Measurements from ENCODE around the gene SHKBP1. TPM values are rescaled to one million over a fixed set of nuclear protein-coding genes. Genes with fewer than 3 reads are reported as not detected.

SHKBP1 gene
- total and polyA plus RNA-seq, 3 experiments from 2014 or later = 103 to 159 (median 104) TPM

DNA sequence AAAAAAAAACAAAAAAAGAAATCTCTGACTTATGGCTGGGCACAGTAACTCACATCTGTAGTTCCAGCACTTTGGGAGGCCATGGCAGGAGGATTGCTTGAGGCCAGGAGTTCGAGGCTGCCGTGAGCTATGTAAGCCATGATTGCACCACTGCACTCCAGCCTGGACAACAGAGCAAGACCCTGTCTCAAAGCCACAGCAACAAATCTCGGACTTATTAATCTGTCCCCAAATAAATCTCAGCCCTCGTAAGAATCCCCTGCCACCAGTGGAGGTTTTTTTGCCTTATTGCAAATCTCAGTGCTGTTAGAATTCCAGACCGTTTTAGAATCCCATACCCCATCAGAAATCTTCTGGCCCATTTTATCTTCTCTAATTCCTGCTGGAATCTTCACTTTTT, 4.9 kb downstream of the SHKBP1 start:
- Histone ChIP-seq H3K27ac (ENCODE audit: low read depth, low read length) (no peak overlapping the region), H3K36me3 (ENCODE audit: insufficient read depth, low read length) (peaks cover 26% of the 10 kb centered on the region), H3K27me3 (ENCODE audit: insufficient read depth, low read length, poor library complexity, severe bottlenecking) (no peaks in the 10 kb centered on the region), H3K4me1 (ENCODE audit: insufficient read depth, low read length) (peaks cover 16% of the 10 kb centered on the region), H3K4me3 (ENCODE audit: low read length) (no peak overlapping the region), H3K9me3 (ENCODE audit: low read length) (no peaks in the 10 kb centered on the region)
- Mint-ChIP-seq H3K4me3 (peak overlapping the region in 1 of 7 donors; percentile 51), H3K9me3 (no peaks in the 10 kb centered on the region), H3K4me1 (peaks cover 18 to 24% (median 24%) of the 10 kb centered on the region in 3 donors), H3K36me3 (peaks cover 3 to 77% (median 19%) of the 10 kb centered on the region in 3 donors), H3K27me3 (no peaks in the 10 kb centered on the region), H3K27ac (peak overlapping the region in 1 of 8 donors; percentile 47)
- ChIA-PET POLR2A (no interaction called here), CTCF (no interaction called here)
- DNase-seq = no peak

GRCh38 chr19:40582467-40582866, 5.8 kb downstream of the SHKBP1 start:
- peaks cover 13% of the 10 kb centered on the region for H3K4me1 ChIP-seq (ENCODE audit: insufficient read depth, low read length)
- ChIA-PET POLR2A (no interaction called here), CTCF (no interaction called here)
- no peak overlapping the region for H3K4me3 Mint-ChIP-seq
- DNase-seq = no peak
- H3K27ac ChIP-seq (ENCODE audit: low read depth, low read length) = no peak overlapping the region
- no peak overlapping the region for H3K4me3 ChIP-seq (ENCODE audit: low read length)
- no peaks in the 10 kb centered on the region for H3K27me3 Mint-ChIP-seq
- peak overlapping the region in 3 of 8 donors; percentile 66 to 90 (median 70) for H3K27ac Mint-ChIP-seq
- H3K36me3 ChIP-seq (ENCODE audit: insufficient read depth, low read length) = peaks cover 31% of the 10 kb centered on the region
- peaks cover 3 to 80% (median 21%) of the 10 kb centered on the region in 3 donors for H3K36me3 Mint-ChIP-seq
- H3K4me1 Mint-ChIP-seq = peaks cover 16 to 23% (median 17%) of the 10 kb centered on the region in 3 donors
- no peaks in the 10 kb centered on the region for H3K9me3 Mint-ChIP-seq
- no peaks in the 10 kb centered on the region for H3K9me3 ChIP-seq (ENCODE audit: low read length)
- no peaks in the 10 kb centered on the region for H3K27me3 ChIP-seq (ENCODE audit: insufficient read depth, low read length, poor library complexity, severe bottlenecking)

DNA sequence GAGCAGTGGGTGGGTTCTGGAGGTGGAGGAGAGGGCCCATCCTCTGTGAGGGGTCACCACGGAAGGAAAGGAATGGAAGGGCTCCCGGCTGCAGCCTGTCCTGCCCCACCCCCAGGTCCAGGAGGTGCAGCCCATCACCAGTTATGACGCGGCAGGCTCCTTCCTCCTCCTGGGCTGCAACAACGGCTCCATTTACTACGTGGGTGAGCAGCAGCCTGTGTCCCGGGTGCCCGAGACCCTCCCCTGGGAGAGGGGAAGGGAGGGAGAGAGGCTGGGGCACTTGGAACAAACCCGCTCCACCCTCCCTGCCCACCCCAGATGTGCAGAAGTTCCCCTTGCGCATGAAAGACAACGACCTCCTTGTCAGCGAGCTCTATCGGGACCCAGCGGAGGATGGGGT, 6.6 kb downstream of the SHKBP1 start:
- ChIA-PET POLR2A (no interaction called here), CTCF (no interaction called here)
- no peaks in the 10 kb centered on the region for H3K9me3 ChIP-seq (ENCODE audit: low read length)
- peaks cover 3 to 80% (median 21%) of the 10 kb centered on the region in 3 donors for H3K36me3 Mint-ChIP-seq
- no peak overlapping the region for H3K27ac Mint-ChIP-seq
- DNase-seq = no peak
- peaks cover 11 to 18% (median 13%) of the 10 kb centered on the region in 3 donors for H3K4me1 Mint-ChIP-seq
- no peaks in the 10 kb centered on the region for H3K27me3 ChIP-seq (ENCODE audit: insufficient read depth, low read length, poor library complexity, severe bottlenecking)
- no peaks in the 10 kb centered on the region for H3K27me3 Mint-ChIP-seq
- H3K36me3 ChIP-seq (ENCODE audit: insufficient read depth, low read length) = peaks cover 31% of the 10 kb centered on the region
- no peak overlapping the region for H3K4me3 Mint-ChIP-seq
- H3K4me1 ChIP-seq (ENCODE audit: insufficient read depth, low read length) = peaks cover 5% of the 10 kb centered on the region
- no peak overlapping the region for H3K4me3 ChIP-seq (ENCODE audit: low read length)
- no peak overlapping the region for H3K27ac ChIP-seq (ENCODE audit: low read depth, low read length)
- H3K9me3 Mint-ChIP-seq = no peaks in the 10 kb centered on the region

- H3K4me1 Mint-ChIP-seq = peaks cover 6 to 13% (median 8%) of the 10 kb centered on the region in 3 donors
- Histone ChIP-seq H3K36me3 (ENCODE audit: insufficient read depth, low read length) (peaks cover 31% of the 10 kb centered on the region), H3K27me3 (ENCODE audit: insufficient read depth, low read length, poor library complexity, severe bottlenecking) (no peaks in the 10 kb centered on the region), H3K9me3 (ENCODE audit: low read length) (no peaks in the 10 kb centered on the region), H3K4me1 (ENCODE audit: insufficient read depth, low read length) (no peaks in the 10 kb centered on the region), H3K4me3 (ENCODE audit: low read length) (no peak overlapping the region), H3K27ac (ENCODE audit: low read depth, low read length) (no peak overlapping the region)
- H3K4me3 Mint-ChIP-seq = peak overlapping the region in 1 of 7 donors; percentile 1
- H3K9me3 Mint-ChIP-seq = no peaks in the 10 kb centered on the region
- ChIA-PET CTCF (no interaction called here), POLR2A (no interaction called here)
- H3K36me3 Mint-ChIP-seq = peaks cover 3 to 83% (median 19%) of the 10 kb centered on the region in 3 donors
- no peak overlapping the region for H3K27ac Mint-ChIP-seq
- no peak for DNase-seq
- H3K27me3 Mint-ChIP-seq = no peaks in the 10 kb centered on the region
These were observed 7.3 kb downstream of the SHKBP1 start for GRCh38 chr19:40584007-40584406.

DNA sequence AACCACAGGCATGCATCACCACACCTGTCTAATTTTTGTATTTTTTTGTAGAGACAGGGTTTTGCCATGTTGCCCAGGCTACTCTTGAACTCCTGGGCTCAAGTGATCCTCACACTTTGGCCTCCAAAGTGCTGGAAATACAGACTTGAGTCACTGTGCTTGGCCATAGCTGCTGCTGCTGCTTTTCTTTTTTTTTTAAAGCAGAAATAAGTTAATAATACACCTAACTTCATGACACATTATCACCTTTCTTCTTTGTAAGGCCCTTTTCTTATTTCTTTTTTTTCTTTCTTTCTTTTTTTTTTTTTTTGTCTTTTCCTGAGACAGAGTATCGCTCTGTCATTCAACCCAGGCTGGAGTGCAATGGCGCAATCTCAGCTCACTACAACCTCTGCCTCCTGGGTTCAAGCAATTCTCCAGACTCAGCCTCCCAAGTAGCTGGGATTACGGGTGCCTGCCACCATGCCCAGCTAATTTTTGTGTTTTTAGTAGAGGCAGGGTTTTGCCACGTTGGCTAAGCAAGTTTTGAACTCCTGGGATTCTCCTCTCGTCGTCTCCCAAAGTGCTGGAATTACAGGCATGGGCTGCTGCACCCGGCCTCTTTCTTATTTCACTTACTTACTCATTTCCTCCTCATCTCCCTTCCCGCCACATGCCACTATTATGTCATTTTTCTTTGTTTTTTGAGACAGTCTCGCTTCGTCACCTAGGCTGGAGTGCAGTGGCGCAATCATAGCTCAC, 8.7 kb downstream of the SHKBP1 start:
- H3K27ac Mint-ChIP-seq = peak overlapping the region in 1 of 8 donors; percentile 88
- CTCF ChIA-PET = interaction anchor here (0.7 to 2.7 kb wide), 2 partner anchors 49 to 447 kb away, joined by 3 to 7 read pairs; no protein-coding TSS in a partner anchor

DNA sequence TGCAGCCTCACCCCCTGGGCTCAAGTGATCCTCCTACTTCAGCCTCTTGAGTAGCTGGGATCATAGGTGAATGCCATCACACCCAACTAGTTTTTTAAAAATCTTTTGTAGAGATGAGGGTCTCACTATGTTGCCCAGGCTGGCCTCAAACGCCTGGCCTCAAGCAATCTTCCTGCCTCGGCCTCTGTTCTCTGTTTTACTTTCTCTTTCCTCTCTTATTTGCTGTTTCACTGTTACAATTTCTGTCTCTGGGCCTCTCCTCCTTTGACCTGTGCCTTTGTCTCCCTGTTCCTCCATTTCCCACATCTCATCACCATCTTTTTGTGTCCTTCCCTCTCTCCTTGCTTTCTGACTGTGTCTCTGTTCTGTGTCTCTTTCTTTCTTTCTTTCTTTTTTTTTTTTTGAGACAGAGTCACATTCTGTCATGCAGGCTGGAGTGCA, 9.3 kb downstream of the SHKBP1 start:
- no peaks in the 10 kb centered on the region for H3K27me3 ChIP-seq (ENCODE audit: insufficient read depth, low read length, poor library complexity, severe bottlenecking)
- POLR2A ChIA-PET = no interaction called here
- no peaks in the 10 kb centered on the region for H3K4me1 ChIP-seq (ENCODE audit: insufficient read depth, low read length)

More for the DNA sequence above, 8.7 kb downstream of the SHKBP1 start:
- H3K36me3 Mint-ChIP-seq = peaks cover 3 to 84% (median 19%) of the 10 kb centered on the region in 3 donors
- H3K27me3 ChIP-seq (ENCODE audit: insufficient read depth, low read length, poor library complexity, severe bottlenecking) = no peaks in the 10 kb centered on the region
- H3K4me1 ChIP-seq (ENCODE audit: insufficient read depth, low read length) = no peaks in the 10 kb centered on the region
- H3K4me3 Mint-ChIP-seq = no peak overlapping the region
- H3K36me3 ChIP-seq (ENCODE audit: insufficient read depth, low read length) = peaks cover 31% of the 10 kb centered on the region
- H3K9me3 ChIP-seq (ENCODE audit: low read length) = no peaks in the 10 kb centered on the region
- no peak overlapping the region for H3K4me3 ChIP-seq (ENCODE audit: low read length)
- no peaks in the 10 kb centered on the region for H3K9me3 Mint-ChIP-seq
- peaks cover 6 to 13% (median 8%) of the 10 kb centered on the region in 3 donors for H3K4me1 Mint-ChIP-seq
- H3K27me3 Mint-ChIP-seq = no peaks in the 10 kb centered on the region
- POLR2A ChIA-PET = no interaction called here
- DNase-seq = no peak
- H3K27ac ChIP-seq (ENCODE audit: low read depth, low read length) = no peak overlapping the region

GRCh38 chr19:40586611-40587010, 9.9 kb downstream of the SHKBP1 start:
- H3K27ac ChIP-seq (ENCODE audit: low read depth, low read length) = no peak overlapping the region
- Mint-ChIP-seq H3K27me3 (no peaks in the 10 kb centered on the region), H3K27ac (peak overlapping the region in 2 of 8 donors; percentile 60 to 77), H3K36me3 (peaks cover 3 to 80% (median 12%) of the 10 kb centered on the region in 3 donors), H3K4me1 (peaks cover 4 to 13% (median 4%) of the 10 kb centered on the region in 3 donors), H3K9me3 (no peaks in the 10 kb centered on the region), H3K4me3 (no peak overlapping the region)
- H3K4me1 ChIP-seq (ENCODE audit: insufficient read depth, low read length) = no peaks in the 10 kb centered on the region
- ChIA-PET POLR2A (no interaction called here), CTCF (interaction anchor here (2.7 kb wide), 1 partner anchor 48 kb away, joined by 7 read pairs; no protein-coding TSS in a partner anchor)
- peaks cover 22% of the 10 kb centered on the region for H3K36me3 ChIP-seq (ENCODE audit: insufficient read depth, low read length)
- no peak for DNase-seq
- H3K4me3 ChIP-seq (ENCODE audit: low read length) = no peak overlapping the region
- H3K27me3 ChIP-seq (ENCODE audit: insufficient read depth, low read length, poor library complexity, severe bottlenecking) = no peaks in the 10 kb centered on the region
- no peaks in the 10 kb centered on the region for H3K9me3 ChIP-seq (ENCODE audit: low read length)

More for the DNA sequence above, 9.3 kb downstream of the SHKBP1 start:
- peaks cover 26% of the 10 kb centered on the region for H3K36me3 ChIP-seq (ENCODE audit: insufficient read depth, low read length)
- no peaks in the 10 kb centered on the region for H3K9me3 ChIP-seq (ENCODE audit: low read length)
- H3K4me3 Mint-ChIP-seq = peak overlapping the region in 1 of 7 donors; percentile 52
- no peak overlapping the region for H3K4me3 ChIP-seq (ENCODE audit: low read length)
- H3K4me1 Mint-ChIP-seq = peaks cover 4 to 13% (median 5%) of the 10 kb centered on the region in 3 donors
- H3K9me3 Mint-ChIP-seq = no peaks in the 10 kb centered on the region
- peak overlapping the region in 2 of 8 donors; percentile 60 to 88 for H3K27ac Mint-ChIP-seq
- no peak for DNase-seq
- H3K27ac ChIP-seq (ENCODE audit: low read depth, low read length) = no peak overlapping the region
- CTCF ChIA-PET = interaction anchor here (0.7 to 2.7 kb wide), 2 partner anchors 49 to 447 kb away, joined by 3 to 7 read pairs; no protein-coding TSS in a partner anchor
- no peaks in the 10 kb centered on the region for H3K27me3 Mint-ChIP-seq
- H3K36me3 Mint-ChIP-seq = peaks cover 3 to 80% (median 15%) of the 10 kb centered on the region in 3 donors
